ENCODE data around the gene HNRNPLL. TPM values are rescaled to one million over a fixed set of nuclear protein-coding genes. Genes with fewer than 3 reads are reported as not detected.

The HNRNPLL gene
- total RNA-seq, 2 experiments from 2014 or later = 53.5 to 59.8 TPM

- Mint-ChIP-seq H3K36me3 (ENCODE audit: low read depth) (no peaks in the 10 kb centered on the region), H3K27me3 (peaks cover 22% of the 10 kb centered on the region), H3K9me3 (ENCODE audit: low read depth) (no peaks in the 10 kb centered on the region), H3K4me1 (peaks cover 5% of the 10 kb centered on the region), H3K27ac (no peak overlapping the region), H3K4me3 (peak overlapping the region; percentile 40)
- CTCF ChIA-PET = interaction anchor here (0.5 to 1.4 kb wide), 3 partner anchors 53 to 330 kb away, joined by 3 read pairs; no protein-coding TSS in a partner anchor
- intact Hi-C loops (cut with DNase I, micrococcal nuclease) = no loop called here
- no peak for ATAC-seq
- POLR2A ChIA-PET = no interaction called here
- DNase-seq = no peak
Observed at GRCh38 chr2:38528534-38528933, 74.2 kb downstream of the HNRNPLL start.

DNA sequence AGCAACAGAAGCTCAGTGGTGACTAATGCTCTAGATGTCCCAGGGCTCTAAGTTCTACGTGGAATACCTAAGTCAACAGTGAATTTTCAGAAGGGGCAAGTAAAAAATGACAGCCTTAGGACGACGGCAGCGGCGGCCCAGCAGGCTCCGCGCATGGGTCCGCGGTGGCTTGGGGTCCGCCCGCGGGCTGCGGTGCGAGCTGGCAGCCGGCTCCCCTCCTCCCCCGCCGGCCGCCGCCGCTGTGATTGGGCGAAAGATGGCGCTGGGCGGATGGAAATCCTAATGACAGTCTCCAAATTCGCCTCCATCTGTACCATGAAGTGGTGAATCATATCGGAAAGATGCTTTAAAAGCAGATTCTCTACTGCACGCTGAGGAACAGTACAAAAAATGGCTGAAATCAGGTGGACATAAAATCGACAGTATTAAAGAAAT lies 74.7 kb downstream of the HNRNPLL start:
- Mint-ChIP-seq H3K4me3 (peak overlapping the region; percentile 40), H3K9me3 (ENCODE audit: low read depth) (no peaks in the 10 kb centered on the region), H3K27me3 (peaks cover 21% of the 10 kb centered on the region), H3K36me3 (ENCODE audit: low read depth) (no peaks in the 10 kb centered on the region), H3K4me1 (peaks cover 5% of the 10 kb centered on the region), H3K27ac (no peak overlapping the region)
- ChIA-PET POLR2A (no interaction called here), CTCF (interaction anchor here (0.5 to 1.4 kb wide), 4 partner anchors 20 to 331 kb away, joined by 3 read pairs; no protein-coding TSS in a partner anchor)
- ATAC-seq (peak; percentile 90), DNase-seq (peak; percentile 78)
- intact Hi-C loops (cut with DNase I, micrococcal nuclease) = no loop called here

- Mint-ChIP-seq H3K4me3 (no peak overlapping the region), H3K27ac (no peak overlapping the region), H3K4me1 (peaks cover 5% of the 10 kb centered on the region), H3K9me3 (ENCODE audit: low read depth) (no peaks in the 10 kb centered on the region), H3K27me3 (peaks cover 20% of the 10 kb centered on the region), H3K36me3 (ENCODE audit: low read depth) (no peaks in the 10 kb centered on the region)
- DNase-seq (no peak), ATAC-seq (no peak)
- CTCF ChIA-PET = interaction anchor here (0.5 to 1.4 kb wide), 3 partner anchors 20 to 213 kb away, joined by 3 read pairs; no protein-coding TSS in a partner anchor
- POLR2A ChIA-PET = no interaction called here
- intact Hi-C loops (cut with DNase I, micrococcal nuclease) = no loop called here
Observed at GRCh38 chr2:38527338-38528007, 75.3 kb downstream of the HNRNPLL start.

GRCh38 chr2:38526195-38526594 lies 76.5 kb downstream of the HNRNPLL start:
- peaks cover 5% of the 10 kb centered on the region for H3K4me1 Mint-ChIP-seq
- DNase-seq = no peak
- intact Hi-C loops (cut with DNase I, micrococcal nuclease) = no loop called here
- no peak overlapping the region for H3K27ac Mint-ChIP-seq
- no peaks in the 10 kb centered on the region for H3K36me3 Mint-ChIP-seq (ENCODE audit: low read depth)
- ChIA-PET CTCF (interaction anchor here (0.6 kb wide), 1 partner anchor 214 kb away, joined by 3 read pairs; no protein-coding TSS in a partner anchor), POLR2A (interaction anchor here (0.6 kb wide), 1 partner anchor 221 kb away, joined by 3 read pairs; no protein-coding TSS in a partner anchor)
- no peak overlapping the region for H3K4me3 Mint-ChIP-seq
- ATAC-seq = no peak
- peaks cover 20% of the 10 kb centered on the region for H3K27me3 Mint-ChIP-seq
- no peaks in the 10 kb centered on the region for H3K9me3 Mint-ChIP-seq (ENCODE audit: low read depth)

DNA sequence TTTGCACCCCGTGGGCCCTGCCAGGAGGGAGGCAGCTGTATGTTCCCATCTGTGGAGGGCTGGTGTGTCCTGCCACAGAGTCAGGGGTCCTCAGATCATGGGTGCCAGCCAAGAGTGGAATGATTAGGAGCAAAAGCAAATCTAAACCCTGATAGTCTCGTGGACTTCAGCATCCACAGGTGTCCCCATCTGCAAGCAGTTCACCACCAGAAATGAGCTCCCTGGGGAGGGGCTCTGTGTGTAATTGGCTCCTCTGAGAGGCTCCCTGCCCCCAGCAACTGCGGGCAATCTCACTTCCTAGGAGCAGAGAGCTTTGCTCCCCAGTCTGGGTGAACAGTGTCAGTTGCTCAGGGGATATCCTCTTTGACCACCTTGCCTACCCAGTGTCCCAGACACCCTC lies 78.1 kb downstream of the HNRNPLL start:
- Mint-ChIP-seq H3K27ac (no peak overlapping the region), H3K36me3 (ENCODE audit: low read depth) (no peaks in the 10 kb centered on the region), H3K27me3 (peaks cover 17% of the 10 kb centered on the region), H3K4me1 (peaks cover 5% of the 10 kb centered on the region), H3K9me3 (ENCODE audit: low read depth) (no peaks in the 10 kb centered on the region), H3K4me3 (no peak overlapping the region)
- no peak for ATAC-seq
- DNase-seq = no peak
- intact Hi-C loops (cut with DNase I, micrococcal nuclease) = no loop called here
- POLR2A ChIA-PET = no interaction called here
- CTCF ChIA-PET = interaction anchor here (0.7 to 0.9 kb wide), 2 partner anchors 17 to 243 kb away, joined by 3 read pairs; no protein-coding TSS in a partner anchor

GRCh38 chr2:38523728-38524437 lies 78.8 kb downstream of the HNRNPLL start:
- Mint-ChIP-seq H3K27me3 (peaks cover 10% of the 10 kb centered on the region), H3K4me3 (no peak overlapping the region), H3K27ac (no peak overlapping the region), H3K4me1 (peaks cover 5% of the 10 kb centered on the region), H3K36me3 (ENCODE audit: low read depth) (no peaks in the 10 kb centered on the region), H3K9me3 (ENCODE audit: low read depth) (no peaks in the 10 kb centered on the region)
- intact Hi-C loops (cut with DNase I, micrococcal nuclease) = no loop called here
- no peak for DNase-seq
- ATAC-seq = no peak
- ChIA-PET CTCF (interaction anchor here (0.6 to 0.9 kb wide), 4 partner anchors 11 to 244 kb away, joined by 3 read pairs; no protein-coding TSS in a partner anchor), POLR2A (no interaction called here)

DNA sequence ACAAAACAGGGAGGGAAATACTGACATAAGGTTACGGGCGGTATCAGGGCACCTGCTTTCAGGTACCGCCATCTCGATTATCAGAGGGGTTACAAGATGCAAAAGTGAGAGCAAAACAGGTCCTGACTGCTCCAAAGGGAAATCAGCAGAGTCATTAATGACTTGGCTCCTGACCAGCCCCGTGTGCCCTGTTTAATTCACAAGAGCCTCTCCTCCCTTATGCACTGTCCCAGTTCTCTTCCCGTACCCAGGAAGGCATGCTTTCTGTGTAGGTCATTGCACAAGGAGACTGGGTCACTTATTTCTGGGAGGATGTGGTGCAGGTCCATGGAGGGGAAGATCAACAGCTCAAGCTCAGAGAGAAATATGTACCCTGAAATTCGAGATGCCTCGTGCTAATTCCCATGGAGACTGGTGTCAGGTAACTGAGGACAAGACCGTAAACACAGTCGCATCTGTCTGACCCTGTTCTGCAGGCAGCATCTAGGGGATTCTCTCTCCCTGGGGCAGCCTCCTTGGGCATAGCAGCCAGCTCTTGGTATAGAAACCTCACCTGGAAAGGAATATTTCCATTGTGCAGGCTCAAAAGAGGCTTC lies 79.9 kb downstream of the HNRNPLL start:
- no peak overlapping the region for H3K4me3 Mint-ChIP-seq
- DNase-seq = no peak
- ChIA-PET POLR2A (interaction anchor here (0.7 kb wide), 1 partner anchor 179 kb away, joined by 5 read pairs; no protein-coding TSS in a partner anchor), CTCF (interaction anchor here (0.6 to 1.7 kb wide), 3 partner anchors 15 to 425 kb away, joined by 3 to 8 read pairs (median 3); no protein-coding TSS in a partner anchor)
- no peaks in the 10 kb centered on the region for H3K36me3 Mint-ChIP-seq (ENCODE audit: low read depth)
- ATAC-seq = no peak
- H3K27me3 Mint-ChIP-seq = peaks cover 5% of the 10 kb centered on the region
- no peaks in the 10 kb centered on the region for H3K4me1 Mint-ChIP-seq
- H3K27ac Mint-ChIP-seq = no peak overlapping the region
- intact Hi-C loops (cut with DNase I, micrococcal nuclease) = no loop called here
- H3K9me3 Mint-ChIP-seq (ENCODE audit: low read depth) = no peaks in the 10 kb centered on the region

GRCh38 chr2:38521835-38522234 lies 80.9 kb downstream of the HNRNPLL start:
- Mint-ChIP-seq H3K9me3 (ENCODE audit: low read depth) (no peaks in the 10 kb centered on the region), H3K27ac (no peak overlapping the region), H3K27me3 (peaks cover 2% of the 10 kb centered on the region), H3K4me3 (no peak overlapping the region), H3K4me1 (no peaks in the 10 kb centered on the region), H3K36me3 (ENCODE audit: low read depth) (no peaks in the 10 kb centered on the region)
- intact Hi-C loops (cut with DNase I, micrococcal nuclease) = no loop called here
- CTCF ChIA-PET = interaction anchor here (0.9 to 1.7 kb wide), 2 partner anchors 14 to 60 kb away, joined by 3 to 8 read pairs; no protein-coding TSS in a partner anchor
- ATAC-seq (no peak), DNase-seq (no peak)
- POLR2A ChIA-PET = interaction anchor here (0.7 kb wide), 1 partner anchor 178 kb away, joined by 5 read pairs; no protein-coding TSS in a partner anchor

DNA sequence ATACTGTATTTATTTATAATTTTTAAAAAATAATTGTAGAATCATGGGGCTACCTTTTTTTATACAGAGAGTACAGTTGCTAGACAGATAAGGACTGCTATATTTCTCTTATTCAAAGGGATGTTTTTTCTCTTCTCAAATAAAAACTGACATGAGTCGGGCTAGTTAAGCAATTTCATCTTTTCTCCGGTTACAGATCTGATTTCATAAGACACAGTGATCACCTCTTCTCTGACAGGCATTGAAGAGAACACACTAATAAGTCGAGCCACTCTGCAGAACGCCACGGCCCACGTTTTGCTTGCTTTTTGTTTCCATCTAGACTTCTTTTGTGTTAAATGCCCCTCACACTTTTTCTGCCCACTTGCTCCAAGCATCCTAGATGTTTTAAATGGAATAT lies 85.4 kb downstream of the HNRNPLL start:
- Mint-ChIP-seq H3K27me3 (no peaks in the 10 kb centered on the region), H3K4me1 (no peaks in the 10 kb centered on the region), H3K36me3 (ENCODE audit: low read depth) (no peaks in the 10 kb centered on the region), H3K9me3 (ENCODE audit: low read depth) (no peaks in the 10 kb centered on the region), H3K4me3 (no peak overlapping the region), H3K27ac (no peak overlapping the region)
- DNase-seq = no peak
- intact Hi-C loops (cut with DNase I, micrococcal nuclease) = no loop called here
- ATAC-seq = no peak
- POLR2A ChIA-PET = no interaction called here
- CTCF ChIA-PET = interaction anchor here (1.6 kb wide), 1 partner anchor 9 kb away, joined by 8 read pairs; no protein-coding TSS in a partner anchor

DNA sequence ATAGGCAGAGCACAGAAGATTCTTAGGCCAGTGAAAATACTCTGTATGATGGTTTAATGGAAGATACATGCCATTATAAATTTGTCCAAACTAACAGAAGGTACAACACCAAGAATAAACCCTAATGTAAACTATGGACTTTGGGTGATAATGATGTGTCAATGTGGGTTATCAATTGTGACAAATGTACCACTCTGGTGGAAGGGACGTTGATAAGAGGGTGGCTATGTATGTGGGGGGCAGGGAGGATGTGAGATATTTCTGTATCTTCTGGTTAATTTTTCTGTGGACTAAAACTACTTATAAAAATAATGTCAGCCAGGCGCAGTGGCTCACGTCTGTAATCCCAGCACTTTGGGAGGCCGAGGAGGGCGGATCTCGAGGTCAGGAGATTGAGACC lies 86.2 kb downstream of the HNRNPLL start:
- Mint-ChIP-seq H3K27me3 (no peaks in the 10 kb centered on the region), H3K27ac (no peak overlapping the region), H3K36me3 (ENCODE audit: low read depth) (no peaks in the 10 kb centered on the region), H3K9me3 (ENCODE audit: low read depth) (no peaks in the 10 kb centered on the region), H3K4me3 (no peak overlapping the region), H3K4me1 (no peaks in the 10 kb centered on the region)
- CTCF ChIA-PET = no interaction called here
- ATAC-seq (no peak), DNase-seq (no peak)
- intact Hi-C loops (cut with DNase I, micrococcal nuclease) = no loop called here
- POLR2A ChIA-PET = no interaction called here

- ChIA-PET POLR2A (no interaction called here), CTCF (no interaction called here)
- Mint-ChIP-seq H3K36me3 (ENCODE audit: low read depth) (no peaks in the 10 kb centered on the region), H3K9me3 (ENCODE audit: low read depth) (no peaks in the 10 kb centered on the region), H3K4me3 (no peak overlapping the region), H3K4me1 (no peaks in the 10 kb centered on the region), H3K27me3 (no peaks in the 10 kb centered on the region), H3K27ac (no peak overlapping the region)
- intact Hi-C loops (cut with DNase I, micrococcal nuclease) = no loop called here
- no peak for ATAC-seq
- DNase-seq = no peak
Observed at GRCh38 chr2:38516122-38516521, 86.6 kb downstream of the HNRNPLL start.

All from activated CD4-positive, alpha-beta T cell treated with anti-CD3 and anti-CD28 coated beads for 36 hours (primary cell).